HG02763 (cell line): ENCODE measurements around the gene KRTAP3-1.
"Not testable (repeated sequence)": the region's sequence is repeated elsewhere in the genome, so short reads cannot be mapped to it uniquely, and the experiment has no call there.

Experiments
- ATAC-seq: cut with Tn5 transposase; IDR thresholded peaks from one replicate; pipeline ENCODE4 v1.9.1; 2021; ENCODE audit warnings: mild to moderate bottlenecking, moderate library complexity; ENCODE audit not compliant: unreplicated experiment

The KRTAP3-1 gene

DNA sequence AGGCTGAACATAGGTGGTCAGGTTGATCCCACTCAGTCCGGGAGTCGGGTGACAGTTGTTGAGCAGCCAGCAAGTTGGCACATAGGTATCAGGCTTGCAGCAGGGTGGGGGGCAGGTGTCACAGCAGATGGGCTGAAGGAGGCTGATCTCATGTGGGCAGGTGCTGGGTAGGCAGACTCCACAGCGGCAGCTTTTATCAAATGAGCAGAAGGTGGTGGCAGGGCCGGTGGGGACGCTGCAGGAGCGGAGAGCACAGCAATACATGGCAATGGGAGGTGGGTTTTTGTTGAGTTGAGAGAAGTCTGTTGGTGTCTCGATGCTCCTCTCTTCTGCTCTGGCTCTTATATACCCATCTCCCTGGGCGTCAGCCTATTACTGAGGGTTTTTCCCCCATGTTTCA, at the start of gene KRTAP3-1:
Gene KRTAP3-1 (minus strand): TSS at position 318 of the 400 bp plus-strand sequence. CDS start 54 bp downstream, at position 264.
- ATAC-seq: no peak

- no peak for ATAC-seq
Measured at GRCh38 chr17:41057547-41057946, 48.6 kb upstream of the KRTAP3-1 start.

DNA sequence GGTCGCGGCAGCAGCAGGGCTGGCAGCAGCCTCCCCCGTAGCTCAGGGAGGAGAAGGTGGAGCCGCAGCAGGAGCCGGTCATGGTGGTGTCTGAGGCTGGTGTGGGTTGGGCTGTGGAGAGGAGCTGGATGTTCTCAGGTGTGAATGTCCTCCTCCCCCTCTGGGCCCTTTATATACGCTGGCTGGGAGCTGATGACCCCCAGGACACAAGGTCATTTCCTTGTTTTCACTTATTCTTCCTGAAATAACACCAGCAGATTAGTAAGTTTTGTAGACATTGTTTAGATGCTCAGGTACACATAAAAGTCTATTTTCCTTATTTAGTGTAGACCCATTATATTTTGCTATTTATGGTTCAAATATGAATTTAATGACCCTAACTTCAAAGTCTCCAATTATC, 46.2 kb upstream of the KRTAP3-1 start, which contains the start of gene KRTAP2-2:
Gene KRTAP2-2 (minus strand): TSS at position 101 of the 400 bp plus-strand sequence. CDS start 19 bp downstream, at position 82.
- ATAC-seq: not testable (repeated sequence)

DNA sequence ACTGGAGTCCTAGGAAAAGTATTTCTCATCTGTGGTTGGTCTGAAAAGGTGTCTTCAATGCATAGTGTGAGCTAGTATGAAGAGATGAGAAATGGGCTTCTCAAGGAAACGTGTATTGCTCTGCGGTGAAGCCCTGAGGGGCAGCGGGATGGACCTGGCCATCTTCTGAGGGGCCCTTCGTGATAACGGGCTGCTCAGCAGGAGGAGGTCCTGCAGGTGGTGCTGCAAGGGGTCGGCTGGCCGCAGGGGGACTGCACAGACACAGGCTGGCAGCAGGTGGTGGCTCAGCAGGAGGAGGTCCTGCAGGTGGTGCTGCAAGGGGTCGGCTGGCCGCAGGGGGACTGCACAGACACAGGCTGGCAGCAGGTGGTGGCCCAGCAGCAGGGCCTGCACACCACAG, 45.6 kb upstream of the KRTAP3-1 start:
- ATAC-seq: not testable (repeated sequence)

DNA sequence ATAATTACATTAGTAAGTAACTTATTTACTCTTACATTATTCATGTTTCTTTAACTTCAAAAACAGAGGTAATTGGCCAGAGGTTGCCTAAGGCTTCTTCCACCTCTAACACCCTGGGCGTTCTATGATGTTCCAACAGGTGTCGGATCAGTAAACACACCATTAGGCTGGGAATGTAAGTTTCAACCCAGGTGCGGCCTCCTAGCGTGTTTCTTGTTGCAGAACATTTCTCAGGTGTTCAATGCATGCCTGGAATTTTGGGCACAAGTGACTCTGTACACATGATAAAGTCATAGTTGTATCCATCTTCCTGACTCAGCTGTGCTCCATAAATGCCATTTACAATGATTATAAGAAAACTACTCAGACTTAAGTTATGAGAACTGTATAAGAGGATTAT, 45.1 kb upstream of the KRTAP3-1 start:
- ATAC-seq: no peak

DNA sequence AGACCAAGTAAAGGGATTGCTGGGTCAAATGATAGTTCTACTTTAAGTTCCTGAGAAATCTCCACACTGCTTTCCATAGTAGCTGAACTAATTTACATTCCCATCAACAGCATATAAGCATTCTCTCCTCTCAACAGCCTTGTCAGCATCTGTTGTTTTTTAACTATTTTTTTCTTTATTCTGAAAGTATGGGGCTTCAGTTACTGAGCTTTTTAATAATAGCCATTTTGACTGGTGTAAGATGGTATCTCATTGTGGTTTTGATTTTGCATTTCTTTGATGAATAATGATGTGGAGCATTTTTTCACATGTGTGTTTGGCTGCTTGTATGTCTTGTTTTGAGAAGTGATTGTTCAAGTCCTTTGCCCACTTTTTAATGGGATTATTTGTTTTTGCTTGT, 43.6 kb upstream of the KRTAP3-1 start:
- no peak for ATAC-seq

- no peak for ATAC-seq
Measured at GRCh38 chr17:41049110-41049509, 40.2 kb upstream of the KRTAP3-1 start.

- ATAC-seq: no peak
Measured at GRCh38 chr17:41048441-41048840, 39.5 kb upstream of the KRTAP3-1 start.

DNA sequence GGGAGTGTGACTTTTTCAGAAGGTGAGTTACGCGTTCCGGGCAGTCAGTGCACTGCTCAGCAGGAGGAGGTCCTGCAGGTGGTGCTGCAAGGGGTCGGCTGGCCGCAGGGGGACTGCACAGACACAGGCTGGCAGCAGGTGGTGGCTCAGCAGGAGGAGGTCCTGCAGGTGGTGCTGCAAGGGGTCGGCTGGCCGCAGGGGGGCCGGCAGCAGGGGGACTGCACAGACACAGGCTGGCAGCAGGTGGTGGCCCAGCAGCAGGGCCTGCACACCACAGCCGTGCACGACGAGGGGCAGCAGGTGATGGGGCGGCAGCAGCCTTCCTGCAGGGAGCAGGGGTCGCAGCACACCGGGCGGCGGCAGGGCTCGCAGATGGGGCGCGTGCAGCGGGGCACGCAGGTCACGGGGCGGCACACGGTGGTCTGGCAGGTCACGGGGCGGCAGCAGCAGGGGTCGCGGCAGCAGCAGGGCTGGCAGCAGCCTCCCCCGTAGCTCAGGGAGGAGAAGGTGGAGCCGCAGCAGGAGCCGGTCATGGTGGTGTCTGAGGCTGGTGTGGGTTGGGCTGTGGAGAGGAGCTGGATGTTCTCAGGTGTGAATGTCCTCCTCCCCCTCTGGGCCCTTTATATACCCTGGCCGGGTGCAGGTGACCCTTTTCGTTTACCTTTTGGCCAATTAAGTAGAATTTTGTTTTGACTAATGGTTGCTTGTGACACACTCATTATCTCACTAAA, 38.0 kb upstream of the KRTAP3-1 start, which contains the start of gene KRTAP2-1:
Gene KRTAP2-1 (minus strand): TSS at position 582 of the 731 bp plus-strand sequence. CDS start 49 bp downstream, at position 533.
- not testable (repeated sequence) for ATAC-seq

GRCh38 chr17:41042953-41043352, 34.0 kb upstream of the KRTAP3-1 start:
- no peak for ATAC-seq

GRCh38 chr17:41040783-41041571, 32.0 kb upstream of the KRTAP3-1 start, which contains the start of gene KRTAP1-1:
Gene KRTAP1-1, minus strand, starts transcription at chr17:41041450. Its CDS starts 53 bp downstream, at chr17:41041397.
- ATAC-seq: not testable (repeated sequence)

- no peak for ATAC-seq
Measured at GRCh38 chr17:41037853-41038350, 29.0 kb upstream of the KRTAP3-1 start.

- not testable (repeated sequence) for ATAC-seq
Measured at GRCh38 chr17:41034346-41034935, 25.5 kb upstream of the KRTAP3-1 start, which contains the start of gene KRTAP1-3. Gene KRTAP1-3, minus strand, starts transcription at chr17:41034874. Its CDS starts 53 bp downstream, at chr17:41034821.

DNA sequence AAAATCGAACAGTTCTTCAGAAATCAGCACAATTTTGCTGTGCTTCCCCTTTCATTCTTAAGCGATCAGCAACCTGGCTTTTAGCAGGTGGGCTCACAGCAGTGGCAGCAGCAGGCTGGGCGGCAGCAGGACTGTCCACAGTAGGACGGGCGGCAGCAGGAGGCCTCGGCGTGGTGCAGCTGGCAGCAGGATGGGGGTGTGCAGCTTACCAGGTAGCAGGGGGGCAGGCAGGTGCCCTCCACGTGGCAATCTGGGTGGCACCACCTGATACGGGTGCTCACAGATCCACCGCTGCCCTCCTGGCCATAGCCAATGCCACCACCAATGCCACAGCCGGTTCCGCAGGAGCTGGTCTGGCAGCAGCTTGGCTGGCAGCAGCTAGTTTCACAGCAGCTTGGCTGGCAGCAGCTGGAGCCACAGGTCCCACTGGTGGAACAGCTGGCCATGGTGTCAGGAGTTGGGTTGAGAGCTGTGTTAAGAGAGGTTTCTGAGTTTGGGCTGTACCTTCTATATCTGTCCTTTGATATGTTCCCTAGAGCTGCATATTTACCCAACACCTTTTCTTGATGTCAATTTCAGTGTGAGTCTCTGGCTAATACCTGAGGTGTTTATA, 20.8 kb upstream of the KRTAP3-1 start, which contains the start of gene KRTAP1-4:
Gene KRTAP1-4 (minus strand): TSS at position 563 of the 613 bp plus-strand sequence. CDS start 117 bp downstream, at position 446.
- ATAC-seq: no peak

DNA sequence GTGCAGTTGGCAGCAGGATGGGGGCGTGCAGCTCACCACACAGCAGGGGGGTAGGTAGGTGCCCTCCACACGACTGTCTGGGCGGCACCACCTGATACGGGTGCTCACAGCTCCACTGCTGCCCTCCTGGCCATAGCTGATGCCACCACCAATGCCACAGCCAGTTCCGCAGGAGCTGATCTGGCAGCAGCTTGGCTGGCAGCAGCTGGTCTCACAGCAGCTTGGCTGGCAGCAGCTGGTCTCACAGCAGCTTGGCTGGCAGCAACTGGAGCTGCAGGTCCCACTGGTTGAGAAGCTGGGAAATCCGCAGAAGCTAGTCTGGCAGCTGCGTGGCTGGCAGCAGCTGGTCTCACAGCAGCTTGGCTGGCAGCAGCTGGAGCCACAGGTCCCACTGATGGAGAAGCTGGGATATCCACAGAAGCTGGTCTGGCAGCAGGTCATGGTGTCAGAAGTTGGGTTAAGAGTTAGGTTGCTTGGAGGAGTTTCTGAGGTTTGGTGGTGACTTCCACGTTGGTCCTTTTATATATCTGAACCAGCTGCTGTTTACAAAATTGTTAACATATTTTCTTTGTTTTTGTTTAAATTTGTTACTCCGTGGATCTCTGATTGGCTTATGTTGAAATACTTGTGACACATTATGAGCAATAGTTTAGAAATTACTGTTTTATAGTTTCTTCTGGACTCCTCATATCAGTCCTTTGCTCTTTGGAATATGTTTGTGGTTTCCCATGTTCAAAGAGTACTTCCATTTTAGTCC, 18.0 kb upstream of the KRTAP3-1 start, which contains the start of gene KRTAP1-5:
Gene KRTAP1-5 (minus strand): TSS at position 494 of the 757 bp plus-strand sequence. CDS start 53 bp downstream, at position 441.
- ATAC-seq: no peak

DNA sequence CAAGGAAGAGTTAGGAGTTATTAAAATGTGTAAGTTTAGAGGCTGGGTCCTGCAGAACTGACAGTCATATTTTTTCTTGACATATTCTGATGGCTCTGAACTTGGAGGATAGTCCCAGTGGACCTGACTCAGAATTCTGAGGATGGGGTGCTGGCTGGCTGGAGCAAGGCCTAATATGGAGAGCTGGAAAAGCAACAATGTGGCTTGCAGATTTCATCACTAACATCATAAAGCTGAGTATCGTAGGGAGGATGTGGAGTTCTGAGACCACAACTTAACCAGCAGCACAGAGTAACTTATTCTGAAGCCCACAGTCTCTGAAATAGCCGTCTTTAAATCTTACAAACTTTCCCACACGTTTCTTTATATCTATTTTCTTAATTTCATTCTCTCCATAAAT, 15.8 kb upstream of the KRTAP3-1 start:
- no peak for ATAC-seq

GRCh38 chr17:41020336-41020735, 11.4 kb upstream of the KRTAP3-1 start:
- no peak for ATAC-seq

DNA sequence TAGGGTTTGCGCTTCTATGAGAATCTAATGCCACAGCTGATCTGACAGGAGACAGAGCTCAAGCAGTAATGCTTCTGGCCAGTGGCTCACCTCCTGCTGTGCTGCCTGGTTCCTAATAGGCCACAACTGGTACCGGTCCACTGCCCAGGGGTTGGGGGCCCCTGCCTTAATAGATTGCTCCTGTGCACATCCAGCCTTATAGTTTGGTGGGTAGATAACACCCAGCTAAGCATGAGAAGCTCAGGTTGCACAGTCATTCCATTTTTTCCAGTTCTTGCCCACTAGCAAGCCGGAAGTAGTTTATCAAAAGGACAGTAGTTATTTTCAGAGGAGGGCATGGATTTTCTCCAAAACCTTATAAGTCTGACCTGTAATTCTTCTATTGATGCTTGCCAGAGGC, 10.5 kb upstream of the KRTAP3-1 start:
- no peak for ATAC-seq

GRCh38 chr17:41018541-41018940, 9.6 kb upstream of the KRTAP3-1 start:
- ATAC-seq: no peak
